Spinal cord (tissue), 10 donors: ENCODE measurements around the gene OIP5. TPM values are rescaled to one million over a fixed set of nuclear protein-coding genes. Genes with fewer than 3 reads are reported as not detected.
"Not testable (repeated sequence)": the region's sequence is repeated elsewhere in the genome, so short reads cannot be mapped to it uniquely, and the experiment has no call there.

Experiments used
- DNase-seq, 6 donors: peaks; one replicate each; pipeline versions ENCODE4 v3.0.0 to v3.0.0-alpha.2; 2013 to 2015; ENCODE audit warnings: low spot score in 6 of 6, low read depth in 4 of 6
- H3K27ac ChIP-seq: one replicate; pipeline ENCODE4 v1.5.1; 2013; ENCODE audit warnings: low read depth, low read length, control low read depth
- H3K27me3 ChIP-seq: one replicate; pipeline ENCODE4 v1.6.1; 2013; ENCODE audit warnings: low read length; ENCODE audit not compliant: control insufficient read depth, insufficient read depth
- H3K36me3 ChIP-seq: one replicate; pipeline ENCODE4 v1.6.1; 2013; ENCODE audit warnings: low read length; ENCODE audit not compliant: control insufficient read depth, insufficient read depth
- H3K4me1 ChIP-seq: one replicate; pipeline ENCODE4 v1.6.1; 2013; ENCODE audit warnings: low read length; ENCODE audit not compliant: control insufficient read depth, insufficient read depth
- H3K4me3 ChIP-seq: one replicate; pipeline ENCODE4 v1.5.1; 2013; ENCODE audit warnings: low read depth, low read length, control low read depth
- H3K9me3 ChIP-seq: one replicate; pipeline ENCODE4 v1.6.1; 2013; ENCODE audit warnings: low read length; ENCODE audit not compliant: control insufficient read depth, insufficient read depth
- WGBS: methylation state at CpG from one replicate; pipeline ENCODE4 v1.1.5; 2013; ENCODE audit warnings: missing lambda C conversion rate; ENCODE audit not compliant: insufficient coverage; 5-methylcytosine and 5-hydroxymethylcytosine counted together
- polyA plus RNA-seq, 2 donors: library from polyadenylated mRNA; unstranded; fragments of 120-200 nt; gene quantifications; one replicate each; pipeline ENCODE4 v1.2.1, GENCODE V29; 2013; ENCODE audit not compliant: insufficient read length in 2 of 2
- total RNA-seq, 2 donors: library from RNA; depleted of rRNA in 1 of 2; stranded (reverse); fragments of 120-200 nt in 1 of 2; fragments of >200 nt in 1 of 2; gene quantifications; one replicate each; pipeline versions ENCODE4 v1.2.3 to v1.2.4, GENCODE V29; 2013 to 2014
- donor health status: healthy.

The OIP5 gene
- total and polyA plus RNA-seq, 4 donors: 4.5 to 8.1 (median 6.4) TPM

GRCh38 chr15:41276831-41277230 is 55.6 kb downstream of the OIP5 start:
- DNase-seq: no peak
- Histone ChIP-seq H3K9me3 (no peaks in the 10 kb centered on the region), H3K4me3 (no peak overlapping the region), H3K27me3 (no peaks in the 10 kb centered on the region), H3K36me3 (peaks cover 48% of the 10 kb centered on the region), H3K27ac (no peak overlapping the region), H3K4me1 (no peaks in the 10 kb centered on the region)

GRCh38 chr15:41269887-41270286 is 62.5 kb downstream of the OIP5 start:
- no peaks in the 10 kb centered on the region for H3K4me1 ChIP-seq
- no peak overlapping the region for H3K4me3 ChIP-seq
- peaks cover 33% of the 10 kb centered on the region for H3K36me3 ChIP-seq
- no peaks in the 10 kb centered on the region for H3K9me3 ChIP-seq
- no peak for DNase-seq
- no peak overlapping the region for H3K27ac ChIP-seq
- WGBS: no CpG with 5 or more reads among the region's 2 CpGs
- H3K27me3 ChIP-seq: no peaks in the 10 kb centered on the region

GRCh38 chr15:41263891-41264351 is 68.5 kb downstream of the OIP5 start:
- H3K4me1 ChIP-seq: no peaks in the 10 kb centered on the region
- no peaks in the 10 kb centered on the region for H3K27me3 ChIP-seq
- 82% methylated on average over 2 of the region's 6 CpGs for WGBS
- no peak overlapping the region for H3K4me3 ChIP-seq
- H3K9me3 ChIP-seq: no peaks in the 10 kb centered on the region
- no peak for DNase-seq
- H3K36me3 ChIP-seq: peaks cover 26% of the 10 kb centered on the region
- no peak overlapping the region for H3K27ac ChIP-seq

DNA sequence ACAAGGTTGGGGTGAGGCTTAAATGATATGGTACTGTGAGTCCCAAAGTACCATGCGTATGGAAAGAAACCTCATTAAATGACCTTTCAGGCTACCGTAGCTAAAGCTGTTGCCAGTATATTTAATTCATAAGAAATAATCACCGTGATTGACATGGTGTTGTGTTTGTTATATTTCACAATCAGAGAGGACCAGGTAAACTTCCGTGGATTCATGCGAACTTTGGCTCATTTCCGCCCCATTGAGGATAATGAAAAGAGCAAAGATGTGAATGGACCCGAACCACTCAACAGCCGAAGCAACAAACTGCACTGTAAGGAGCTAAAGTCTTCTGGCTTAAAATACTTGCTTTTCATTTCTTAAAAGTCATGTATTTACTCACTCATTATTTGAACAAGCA is 69.8 kb downstream of the OIP5 start:
- 100% methylated on average over 5 of the region's 8 CpGs for WGBS
- no peak overlapping the region for H3K27ac ChIP-seq

GRCh38 chr15:41260924-41261323 is 71.5 kb downstream of the OIP5 start:
- not testable (repeated sequence) for H3K9me3 ChIP-seq, DNase-seq, H3K4me1 ChIP-seq, H3K4me3 ChIP-seq, H3K27ac ChIP-seq, H3K27me3 ChIP-seq
- peaks cover 26% of the 10 kb centered on the region for H3K36me3 ChIP-seq
- 94% methylated on average over 3 of the region's 7 CpGs for WGBS

More for the DNA sequence above, 69.8 kb downstream of the OIP5 start:
- H3K9me3 ChIP-seq: no peaks in the 10 kb centered on the region
- peaks cover 27% of the 10 kb centered on the region for H3K36me3 ChIP-seq
- DNase-seq: no peak
- no peaks in the 10 kb centered on the region for H3K4me1 ChIP-seq
- H3K4me3 ChIP-seq: no peak overlapping the region
- H3K27me3 ChIP-seq: no peaks in the 10 kb centered on the region

- Histone ChIP-seq H3K27me3 (no peaks in the 10 kb centered on the region), H3K27ac (no peak overlapping the region), H3K9me3 (no peaks in the 10 kb centered on the region), H3K4me1 (no peaks in the 10 kb centered on the region), H3K4me3 (no peak overlapping the region), H3K36me3 (peaks cover 23% of the 10 kb centered on the region)
- DNase-seq: no peak
- 92% methylated on average over 10 of the region's 12 CpGs for WGBS
Measured at GRCh38 chr15:41259546-41260189, 72.7 kb downstream of the OIP5 start.

Other genes starting within 250 kb of the OIP5 start
- 10 to 100 TPM; 18.8 to 27.8 TPM for gene INO80, start 216.3 kb downstream of the OIP5 start, total RNA-seq
- gene INO80, start 216.3 kb downstream of the OIP5 start, polyA plus RNA-seq: 10 to 100 TPM; 15.9 to 19.8 TPM
- under 1 TPM in 1 of 2 donors, not detected in 1; 0.40 TPM for gene EXD1, start 101.8 kb downstream of the OIP5 start, total RNA-seq
- under 1 TPM in 1 of 2 donors, not detected in 1; 0.26 TPM for gene EXD1, start 101.8 kb downstream of the OIP5 start, polyA plus RNA-seq
- gene CHP1, start 101.3 kb downstream of the OIP5 start, total RNA-seq: 10 to 100 TPM; 55.2 to 70.7 TPM
- gene CHP1, start 101.3 kb downstream of the OIP5 start, polyA plus RNA-seq: 10 to 100 TPM; 62.4 to 76.4 TPM
- 10 to 100 TPM; 48.2 to 70.1 TPM for gene NUSAP1, start 290 bp upstream of the OIP5 start, total RNA-seq
- gene NUSAP1, start 290 bp upstream of the OIP5 start, polyA plus RNA-seq: 10 to 100 TPM; 56.8 to 57.6 TPM
- 10 to 100 TPM; 26.7 to 32.2 TPM for gene NDUFAF1, start 69.9 kb upstream of the OIP5 start, total RNA-seq
- 10 to 100 TPM; 28.2 to 28.5 TPM for gene NDUFAF1, start 69.9 kb upstream of the OIP5 start, polyA plus RNA-seq
- 10 to 100 TPM; 29.6 to 34.5 TPM for gene RTF1, start 84.5 kb upstream of the OIP5 start, total RNA-seq
- gene RTF1, start 84.5 kb upstream of the OIP5 start, polyA plus RNA-seq: 10 to 100 TPM; 68.7 to 73.6 TPM
- 1 to 10 TPM in 1 of 2 donors, under 1 TPM in 1; 0.89 to 1.2 TPM for gene ITPKA, start 161.3 kb upstream of the OIP5 start, total RNA-seq
- gene ITPKA, start 161.3 kb upstream of the OIP5 start, polyA plus RNA-seq: 1 to 10 TPM; 1.8 to 2.0 TPM
- under 1 TPM; 0.17 to 0.20 TPM for gene LTK, start 181.2 kb upstream of the OIP5 start, total RNA-seq
- under 1 TPM; 0.66 to 0.70 TPM for gene LTK, start 181.2 kb upstream of the OIP5 start, polyA plus RNA-seq
- 10 to 100 TPM in 1 of 2 donors, 1 to 10 TPM in 1; 9.4 to 15.3 TPM for gene RPAP1, start 211.7 kb upstream of the OIP5 start, total RNA-seq
- gene RPAP1, start 211.7 kb upstream of the OIP5 start, polyA plus RNA-seq: 10 to 100 TPM; 24.7 to 33.9 TPM
- 10 to 100 TPM; 28.7 to 33.7 TPM for gene TYRO3, start 226.6 kb upstream of the OIP5 start, total RNA-seq
- 10 to 100 TPM; 71.6 to 79.6 TPM for gene TYRO3, start 226.6 kb upstream of the OIP5 start, polyA plus RNA-seq